CD14-positive monocyte (primary cell): ENCODE measurements around the gene AP4S1. TPM values are rescaled to one million over a fixed set of nuclear protein-coding genes. Genes with fewer than 3 reads are reported as not detected.
A peak's percentile ranks its signal among the peaks of the same experiment; 100 is the strongest.

ENCODE experiments used
- DNase-seq, 3 donors: peaks; one replicate each; pipeline ENCODE4 v3.0.0-alpha.2; 2011 to 2022
- H2AFZ ChIP-seq: 2 replicates; pipeline ENCODE4 v1.6.0; 2012; ENCODE audit warnings: mild to moderate bottlenecking, low read depth, low read length, inconsistent platforms; ENCODE audit not compliant: insufficient read depth, poor library complexity, severe bottlenecking
- H3K27ac ChIP-seq, 2 donors: 1 replicate in 1 of 2; 2 replicates in 1 of 2; pipeline ENCODE4 v1.5.1; 2012 to 2013; ENCODE audit warnings: low read length in 2 of 2, control low read depth in 1 of 2, inconsistent platforms in 1 of 2, low read depth in 1 of 2, mild to moderate bottlenecking in 1 of 2
- H3K27me3 ChIP-seq, 2 donors: one replicate each; pipeline versions ENCODE4 v1.6.0 to v1.6.1; 2011 to 2013; ENCODE audit warnings: low read length in 2 of 2; ENCODE audit not compliant: control insufficient read depth in 2 of 2, insufficient read depth in 2 of 2
- H3K36me3 ChIP-seq, 2 donors: replicated peaks in 1 of 2; 1 replicate in 1 of 2; 2 replicates in 1 of 2; pipeline versions ENCODE4 v1.5.1 to v1.6.1; 2012 to 2013; ENCODE audit warnings: low read length in 2 of 2, control low read depth in 1 of 2, inconsistent platforms in 1 of 2, mild to moderate bottlenecking in 1 of 2; ENCODE audit not compliant: insufficient read depth in 2 of 2, control insufficient read depth in 1 of 2
- H3K4me1 ChIP-seq, 2 donors: 1 replicate in 1 of 2; 2 replicates in 1 of 2; pipeline versions ENCODE4 v1.5.1 to v1.6.1; 2012 to 2013; ENCODE audit warnings: low read length in 2 of 2, control low read depth in 1 of 2, inconsistent platforms in 1 of 2, mild to moderate bottlenecking in 1 of 2, moderate library complexity in 1 of 2; ENCODE audit not compliant: insufficient read depth in 2 of 2, control insufficient read depth in 1 of 2
- H3K4me2 ChIP-seq: replicated peaks from 2 replicates; pipeline ENCODE3; 2012; ENCODE audit warnings: low read length, moderate library complexity, mild to moderate bottlenecking; ENCODE audit not compliant: poor library complexity, severe bottlenecking; ENCODE audit errors: extremely low read depth
- H3K4me3 ChIP-seq, 3 experiments: fragments of 200-600 bp in 1 of 3; sonication (generic) in 1 of 3; replicated peaks in 1 of 3; 1 replicate in 2 of 3; 2 replicates in 1 of 3; pipeline ENCODE4 v1.5.1; 2011 to 2013; ENCODE audit warnings: low read length in 3 of 3, mild to moderate bottlenecking in 3 of 3, control low read depth in 2 of 3, low read depth in 2 of 3, inconsistent platforms in 1 of 3, moderate library complexity in 1 of 3
- H3K79me2 ChIP-seq: 2 replicates; pipeline ENCODE4 v1.6.0; 2012; ENCODE audit warnings: mild to moderate bottlenecking, control low read depth, inconsistent platforms, low read length, moderate library complexity; ENCODE audit not compliant: insufficient read depth
- H3K9ac ChIP-seq: 2 replicates; pipeline ENCODE4 v1.6.0; 2017; ENCODE audit warnings: low read length, mild to moderate bottlenecking; ENCODE audit not compliant: insufficient read depth, poor library complexity, severe bottlenecking
- H3K9me3 ChIP-seq, 2 donors: replicated peaks in 1 of 2; 1 replicate in 1 of 2; 2 replicates in 1 of 2; pipeline versions ENCODE4 v1.5.1 to v1.6.1; 2012 to 2013; ENCODE audit warnings: low read length in 2 of 2, control low read depth in 1 of 2; ENCODE audit not compliant: control insufficient read depth in 1 of 2, insufficient read depth in 1 of 2
- H4K20me1 ChIP-seq: 2 replicates; pipeline ENCODE4 v1.6.0; 2012; ENCODE audit warnings: mild to moderate bottlenecking, low read length, control low read depth, moderate library complexity; ENCODE audit not compliant: insufficient read depth
- H3K27ac Mint-ChIP-seq, 7 donors: one replicate each; pipeline ENCODE4 v1.8.0; 2020; ENCODE audit warnings: mild to moderate bottlenecking in 7 of 7, mixed read lengths in 7 of 7, moderate library complexity in 6 of 7, inconsistent platforms in 2 of 7
- H3K27me3 Mint-ChIP-seq, 3 donors: one replicate each; pipeline ENCODE4 v1.8.0; 2021 to 2022; ENCODE audit warnings: low read depth in 3 of 3, mild to moderate bottlenecking in 3 of 3, mixed read lengths in 3 of 3, moderate library complexity in 3 of 3, inconsistent platforms in 1 of 3
- H3K36me3 Mint-ChIP-seq, 2 donors: one replicate each; pipeline ENCODE4 v1.8.0; 2020; ENCODE audit warnings: mixed read lengths in 2 of 2, inconsistent platforms in 1 of 2, mild to moderate bottlenecking in 1 of 2
- H3K4me1 Mint-ChIP-seq: one replicate; pipeline ENCODE4 v1.8.0; 2020; ENCODE audit warnings: mild to moderate bottlenecking, mixed read lengths
- H3K4me3 Mint-ChIP-seq, 2 donors: one replicate each; pipeline ENCODE4 v1.8.0; 2020; ENCODE audit warnings: mild to moderate bottlenecking in 2 of 2, mixed read lengths in 2 of 2, moderate library complexity in 1 of 2
- H3K9me3 Mint-ChIP-seq, 7 donors: one replicate each; pipeline ENCODE4 v1.8.0; 2020 to 2022; ENCODE audit warnings: mixed read lengths in 7 of 7, mild to moderate bottlenecking in 6 of 7, moderate library complexity in 6 of 7, inconsistent platforms in 2 of 7
- WGBS: methylation state at CpG from one replicate; pipeline ENCODE4 v1.1.5; 2013; ENCODE audit warnings: missing lambda C conversion rate; ENCODE audit not compliant: insufficient coverage; 5-methylcytosine and 5-hydroxymethylcytosine counted together
- intact Hi-C, 2 donors: fragments of 100-400 bp; cut with micrococcal nuclease; formaldehyde crosslinking; loops; one replicate each; pipeline versions ENCODE4 v1.15.0 to v1.15.1; 2023
- polyA plus RNA-seq, 3 donors: library from polyadenylated mRNA; depleted of rRNA in 1 of 3; unstranded in 2 of 3; stranded (reverse) in 1 of 3; fragments of 300-500 nt in 2 of 3; fragments of >200 nt in 1 of 3; fragmentation: Illumina TruSeq in 2 of 3; gene quantifications; 1 replicate in 2 of 3; 2 replicates in 1 of 3; pipeline ENCODE4 v1.2.3, GENCODE V29; 2012 to 2021
- TF ChIP-seq, protein P1 (sequence below): fragments of 200-600 bp; IDR thresholded peaks from one replicate; pipeline ENCODE4 v1.8.0; 2022; ENCODE audit warnings: antibody characterized with exemption, mild to moderate bottlenecking

The AP4S1 gene
- polyA plus RNA-seq, 3 donors: 1.7 to 5.1 (median 2.8) TPM

DNA sequence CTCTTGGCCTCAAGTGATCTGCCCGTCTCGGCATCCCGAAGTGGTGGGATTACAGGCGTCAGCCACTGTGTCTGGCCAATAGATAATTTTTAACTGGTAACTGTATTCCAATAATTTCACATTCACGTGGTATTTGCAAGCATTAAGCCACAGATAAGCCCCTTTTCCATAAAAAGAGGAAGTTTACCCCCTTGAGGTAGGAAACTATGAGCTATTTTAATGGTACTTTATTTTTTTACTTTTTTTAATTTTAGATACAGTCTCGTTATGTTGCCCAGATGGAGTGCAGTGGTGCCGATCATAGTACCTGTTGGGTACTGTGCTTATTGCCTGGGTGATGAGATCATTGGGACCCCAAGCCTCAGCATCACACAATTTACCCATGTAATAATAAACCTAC, 42.9 kb upstream of the AP4S1 start:
- no peak for DNase-seq
- H2AFZ ChIP-seq: no peak overlapping the region
- no peaks in the 10 kb centered on the region for H3K9me3 Mint-ChIP-seq
- H3K36me3 Mint-ChIP-seq: peaks cover 0 to 11% of the 10 kb centered on the region in 2 donors
- H3K4me3 ChIP-seq: no peak overlapping the region
- TF ChIP-seq, protein P1, sequence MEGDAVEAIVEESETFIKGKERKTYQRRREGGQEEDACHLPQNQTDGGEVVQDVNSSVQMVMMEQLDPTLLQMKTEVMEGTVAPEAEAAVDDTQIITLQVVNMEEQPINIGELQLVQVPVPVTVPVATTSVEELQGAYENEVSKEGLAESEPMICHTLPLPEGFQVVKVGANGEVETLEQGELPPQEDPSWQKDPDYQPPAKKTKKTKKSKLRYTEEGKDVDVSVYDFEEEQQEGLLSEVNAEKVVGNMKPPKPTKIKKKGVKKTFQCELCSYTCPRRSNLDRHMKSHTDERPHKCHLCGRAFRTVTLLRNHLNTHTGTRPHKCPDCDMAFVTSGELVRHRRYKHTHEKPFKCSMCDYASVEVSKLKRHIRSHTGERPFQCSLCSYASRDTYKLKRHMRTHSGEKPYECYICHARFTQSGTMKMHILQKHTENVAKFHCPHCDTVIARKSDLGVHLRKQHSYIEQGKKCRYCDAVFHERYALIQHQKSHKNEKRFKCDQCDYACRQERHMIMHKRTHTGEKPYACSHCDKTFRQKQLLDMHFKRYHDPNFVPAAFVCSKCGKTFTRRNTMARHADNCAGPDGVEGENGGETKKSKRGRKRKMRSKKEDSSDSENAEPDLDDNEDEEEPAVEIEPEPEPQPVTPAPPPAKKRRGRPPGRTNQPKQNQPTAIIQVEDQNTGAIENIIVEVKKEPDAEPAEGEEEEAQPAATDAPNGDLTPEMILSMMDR: no peak
- no peaks in the 10 kb centered on the region for H3K9me3 ChIP-seq
- intact Hi-C loops: loop anchor here in 1 of 2 donors (10.0 kb wide), 1 partner anchor 52 kb away; no protein-coding TSS in a partner anchor
- H3K4me3 Mint-ChIP-seq: no peak overlapping the region
- peaks cover 7% of the 10 kb centered on the region for H3K4me1 Mint-ChIP-seq
- H3K4me2 ChIP-seq: no peak overlapping the region
- H3K36me3 ChIP-seq: no peaks in the 10 kb centered on the region
- H3K79me2 ChIP-seq: peaks cover 83% of the 10 kb centered on the region
- no peak overlapping the region for H3K9ac ChIP-seq
- no peaks in the 10 kb centered on the region for H3K27me3 ChIP-seq
- H3K27ac ChIP-seq: no peak overlapping the region
- no CpG with 5 or more reads among the region's 7 CpGs for WGBS
- peak overlapping the region in 2 of 7 donors; percentile 18 to 66 for H3K27ac Mint-ChIP-seq
- peaks cover 65% of the 10 kb centered on the region for H4K20me1 ChIP-seq
- no peaks in the 10 kb centered on the region for H3K27me3 Mint-ChIP-seq
- peaks cover 3 to 6% of the 10 kb centered on the region in 2 donors for H3K4me1 ChIP-seq

DNA sequence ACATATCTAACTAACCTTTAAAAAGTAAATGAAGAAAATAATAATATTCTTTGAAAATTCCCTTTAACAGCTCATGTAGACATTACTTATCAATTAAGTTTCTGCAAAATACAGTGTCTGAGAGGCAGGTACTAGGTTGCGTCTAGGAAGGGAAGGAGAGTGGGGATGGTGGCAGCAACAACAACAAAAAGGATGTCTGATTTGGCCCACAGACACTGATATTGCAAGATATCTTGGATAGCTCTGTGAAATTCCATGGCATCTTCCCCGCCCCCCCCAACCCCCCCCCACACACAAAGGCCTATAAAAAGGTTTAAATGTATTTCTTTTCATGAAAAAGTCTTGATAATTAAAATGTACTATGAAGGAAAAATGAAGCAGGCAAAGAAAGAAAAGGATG, 41.6 kb upstream of the AP4S1 start:
- no peak for DNase-seq
- no peak overlapping the region for H3K4me2 ChIP-seq
- no peak overlapping the region for H3K27ac ChIP-seq
- Mint-ChIP-seq H3K27ac (no peak overlapping the region), H3K4me3 (no peak overlapping the region), H3K4me1 (peaks cover 7% of the 10 kb centered on the region), H3K36me3 (peaks cover 0 to 11% of the 10 kb centered on the region in 2 donors), H3K9me3 (no peaks in the 10 kb centered on the region), H3K27me3 (no peaks in the 10 kb centered on the region)
- H4K20me1 ChIP-seq: peaks cover 64% of the 10 kb centered on the region
- no CpG with 5 or more reads among the region's 2 CpGs for WGBS
- peaks cover 83% of the 10 kb centered on the region for H3K79me2 ChIP-seq
- no peaks in the 10 kb centered on the region for H3K9me3 ChIP-seq
- H2AFZ ChIP-seq: no peak overlapping the region
- TF ChIP-seq, protein P1: no peak
- intact Hi-C loops: loop anchor here in 1 of 2 donors (10.0 kb wide), 1 partner anchor 51 kb away; no protein-coding TSS in a partner anchor
- peaks cover 3 to 6% of the 10 kb centered on the region in 2 donors for H3K4me1 ChIP-seq
- no peak overlapping the region for H3K9ac ChIP-seq
- H3K36me3 ChIP-seq: no peaks in the 10 kb centered on the region
- H3K4me3 ChIP-seq: no peak overlapping the region
- no peaks in the 10 kb centered on the region for H3K27me3 ChIP-seq
